ENCODE data around the gene C5.

The C5 gene

GRCh38 chr9:120965344-120966012 lies 84.6 kb downstream of the C5 start:
- Histone ChIP-seq H3K79me1 (ENCODE audit: low read length) (no peaks in the 10 kb centered on the region), H3K27me3 (ENCODE audit: insufficient read depth, low read length) (no peaks in the 10 kb centered on the region), H3K36me3 (ENCODE audit: control insufficient read depth in 1 of 2, insufficient read depth in 2 of 2, low read length in 2 of 2) (no peaks in the 10 kb centered on the region), H3K9me3 (ENCODE audit: insufficient read depth, low read depth, low read length) (no peaks in the 10 kb centered on the region), H3K79me2 (ENCODE audit: control insufficient read depth, insufficient read depth, low read length, poor library complexity) (no peaks in the 10 kb centered on the region), H3K9ac (ENCODE audit: low read length) (no peak overlapping the region), H3K4me2 (ENCODE audit: low read length) (no peak overlapping the region), H3K23ac (ENCODE audit: low read length) (no peak overlapping the region), H4K8ac (ENCODE audit: low read depth, low read length) (no peak overlapping the region), H2BK120ac (ENCODE audit: insufficient read depth, low read length, poor library complexity) (no peak overlapping the region), H4K12ac (ENCODE audit: low read depth, low read length) (no peak overlapping the region), H3K18ac (ENCODE audit: low read length) (no peak overlapping the region), H3K4me1 (ENCODE audit: control insufficient read depth in 1 of 2, insufficient read depth in 2 of 2, low read length in 2 of 2) (no peaks in the 10 kb centered on the region), H2BK5ac (ENCODE audit: low read depth, low read length, poor library complexity) (no peak overlapping the region), H2AFZ (ENCODE audit: insufficient read depth, low read length, poor library complexity) (no peak overlapping the region), H2AK5ac (ENCODE audit: low read length) (no peak overlapping the region), H3K14ac (ENCODE audit: low read length) (no peak overlapping the region), H3K27ac (ENCODE audit: low read depth, low read length) (no peak overlapping the region), H4K91ac (ENCODE audit: low read depth, low read length) (no peak overlapping the region), H3K4ac (ENCODE audit: low read depth, low read length) (no peak overlapping the region), H3K4me3 (ENCODE audit: low read depth, low read length) (no peak overlapping the region), H2BK12ac (ENCODE audit: low read length) (no peak overlapping the region)
- no CpG with 5 or more reads among the region's 4 CpGs for WGBS (ENCODE audit: extremely low coverage, insufficient coverage, insufficient read length)
- DNase-seq, result no peak

GRCh38 chr9:120961936-120962335 lies 88.1 kb downstream of the C5 start:
- Histone ChIP-seq H3K4me1 (ENCODE audit: control insufficient read depth in 1 of 2, insufficient read depth in 2 of 2, low read length in 2 of 2) (no peaks in the 10 kb centered on the region), H3K4ac (ENCODE audit: low read depth, low read length) (no peak overlapping the region), H2AK5ac (ENCODE audit: low read length) (no peak overlapping the region), H3K9me3 (ENCODE audit: insufficient read depth, low read depth, low read length) (no peaks in the 10 kb centered on the region), H4K91ac (ENCODE audit: low read depth, low read length) (no peak overlapping the region), H2BK12ac (ENCODE audit: low read length) (no peak overlapping the region), H3K79me2 (ENCODE audit: control insufficient read depth, insufficient read depth, low read length, poor library complexity) (no peaks in the 10 kb centered on the region), H3K27ac (ENCODE audit: low read depth, low read length) (no peak overlapping the region), H4K12ac (ENCODE audit: low read depth, low read length) (no peak overlapping the region), H3K14ac (ENCODE audit: low read length) (no peak overlapping the region), H3K36me3 (ENCODE audit: control insufficient read depth in 1 of 2, insufficient read depth in 2 of 2, low read length in 2 of 2) (no peaks in the 10 kb centered on the region), H3K27me3 (ENCODE audit: insufficient read depth, low read length) (no peaks in the 10 kb centered on the region), H3K18ac (ENCODE audit: low read length) (no peak overlapping the region), H4K8ac (ENCODE audit: low read depth, low read length) (no peak overlapping the region), H3K9ac (ENCODE audit: low read length) (no peak overlapping the region), H3K4me3 (ENCODE audit: low read depth, low read length) (no peak overlapping the region), H2BK5ac (ENCODE audit: low read depth, low read length, poor library complexity) (no peak overlapping the region), H2AFZ (ENCODE audit: insufficient read depth, low read length, poor library complexity) (no peak overlapping the region), H3K23ac (ENCODE audit: low read length) (no peak overlapping the region), H2BK120ac (ENCODE audit: insufficient read depth, low read length, poor library complexity) (no peak overlapping the region), H3K4me2 (ENCODE audit: low read length) (no peak overlapping the region), H3K79me1 (ENCODE audit: low read length) (no peaks in the 10 kb centered on the region)
- no CpG with 5 or more reads among the region's 3 CpGs for WGBS (ENCODE audit: extremely low coverage, insufficient coverage, insufficient read length)
- DNase-seq, result no peak

GRCh38 chr9:120960001-120960400 lies 90.1 kb downstream of the C5 start:
- H3K9me3 ChIP-seq (ENCODE audit: insufficient read depth, low read depth, low read length), result no peaks in the 10 kb centered on the region
- H3K79me2 ChIP-seq (ENCODE audit: control insufficient read depth, insufficient read depth, low read length, poor library complexity), result no peaks in the 10 kb centered on the region
- no peak overlapping the region for H3K4ac ChIP-seq (ENCODE audit: low read depth, low read length)
- no peak overlapping the region for H3K14ac ChIP-seq (ENCODE audit: low read length)
- H2AK5ac ChIP-seq (ENCODE audit: low read length), result no peak overlapping the region
- no peak overlapping the region for H4K91ac ChIP-seq (ENCODE audit: low read depth, low read length)
- H3K4me2 ChIP-seq (ENCODE audit: low read length), result no peak overlapping the region
- no peak overlapping the region for H3K18ac ChIP-seq (ENCODE audit: low read length)
- DNase-seq, result no peak
- no peak overlapping the region for H2BK12ac ChIP-seq (ENCODE audit: low read length)
- H4K8ac ChIP-seq (ENCODE audit: low read depth, low read length), result no peak overlapping the region
- WGBS (ENCODE audit: extremely low coverage, insufficient coverage, insufficient read length), result no CpG with 5 or more reads among the region's 1 CpG
- H3K27ac ChIP-seq (ENCODE audit: low read depth, low read length), result no peak overlapping the region
- H3K27me3 ChIP-seq (ENCODE audit: insufficient read depth, low read length), result no peaks in the 10 kb centered on the region
- no peak overlapping the region for H3K23ac ChIP-seq (ENCODE audit: low read length)
- no peak overlapping the region for H2BK5ac ChIP-seq (ENCODE audit: low read depth, low read length, poor library complexity)
- no peak overlapping the region for H3K9ac ChIP-seq (ENCODE audit: low read length)
- H3K4me3 ChIP-seq (ENCODE audit: low read depth, low read length), result no peak overlapping the region
- no peaks in the 10 kb centered on the region for H3K79me1 ChIP-seq (ENCODE audit: low read length)
- H2AFZ ChIP-seq (ENCODE audit: insufficient read depth, low read length, poor library complexity), result no peak overlapping the region
- H3K36me3 ChIP-seq (ENCODE audit: control insufficient read depth in 1 of 2, insufficient read depth in 2 of 2, low read length in 2 of 2), result no peaks in the 10 kb centered on the region
- no peak overlapping the region for H4K12ac ChIP-seq (ENCODE audit: low read depth, low read length)
- H3K4me1 ChIP-seq (ENCODE audit: control insufficient read depth in 1 of 2, insufficient read depth in 2 of 2, low read length in 2 of 2), result no peaks in the 10 kb centered on the region
- H2BK120ac ChIP-seq (ENCODE audit: insufficient read depth, low read length, poor library complexity), result no peak overlapping the region

GRCh38 chr9:120956862-120957261 lies 93.2 kb downstream of the C5 start:
- no CpG with 5 or more reads among the region's 3 CpGs for WGBS (ENCODE audit: extremely low coverage, insufficient coverage, insufficient read length)

More at GRCh38 chr9:120956862-120957261, 93.2 kb downstream of the C5 start:
- no peak overlapping the region for H2BK5ac ChIP-seq (ENCODE audit: low read depth, low read length, poor library complexity)
- H2AK5ac ChIP-seq (ENCODE audit: low read length), result no peak overlapping the region
- no peaks in the 10 kb centered on the region for H3K9me3 ChIP-seq (ENCODE audit: insufficient read depth, low read depth, low read length)
- no peak overlapping the region for H2BK12ac ChIP-seq (ENCODE audit: low read length)
- no peaks in the 10 kb centered on the region for H3K4me1 ChIP-seq (ENCODE audit: control insufficient read depth in 1 of 2, insufficient read depth in 2 of 2, low read length in 2 of 2)
- H2BK120ac ChIP-seq (ENCODE audit: insufficient read depth, low read length, poor library complexity), result no peak overlapping the region
- no peak overlapping the region for H3K4me3 ChIP-seq (ENCODE audit: low read depth, low read length)
- no peak overlapping the region for H3K27ac ChIP-seq (ENCODE audit: low read depth, low read length)
- no peak overlapping the region for H3K4ac ChIP-seq (ENCODE audit: low read depth, low read length)
- H3K79me1 ChIP-seq (ENCODE audit: low read length), result no peaks in the 10 kb centered on the region
- H4K8ac ChIP-seq (ENCODE audit: low read depth, low read length), result no peak overlapping the region
- no peak overlapping the region for H3K18ac ChIP-seq (ENCODE audit: low read length)
- no peak overlapping the region for H2AFZ ChIP-seq (ENCODE audit: insufficient read depth, low read length, poor library complexity)
- no peak overlapping the region for H4K91ac ChIP-seq (ENCODE audit: low read depth, low read length)
- H3K4me2 ChIP-seq (ENCODE audit: low read length), result no peak overlapping the region
- H3K79me2 ChIP-seq (ENCODE audit: control insufficient read depth, insufficient read depth, low read length, poor library complexity), result no peaks in the 10 kb centered on the region
- DNase-seq, result no peak
- no peaks in the 10 kb centered on the region for H3K27me3 ChIP-seq (ENCODE audit: insufficient read depth, low read length)
- H3K9ac ChIP-seq (ENCODE audit: low read length), result no peak overlapping the region
- H3K23ac ChIP-seq (ENCODE audit: low read length), result no peak overlapping the region
- H3K14ac ChIP-seq (ENCODE audit: low read length), result no peak overlapping the region
- H4K12ac ChIP-seq (ENCODE audit: low read depth, low read length), result no peak overlapping the region
- H3K36me3 ChIP-seq (ENCODE audit: control insufficient read depth in 1 of 2, insufficient read depth in 2 of 2, low read length in 2 of 2), result no peaks in the 10 kb centered on the region

Measured in trophoblast cell (in vitro differentiated cells and primary cell).